Left kidney (tissue), 2 donors: Measurements from ENCODE around the gene S100A12. TPM values are rescaled to one million over a fixed set of nuclear protein-coding genes. Genes with fewer than 3 reads are reported as not detected.

Source experiments
- DNase-seq: peaks from one replicate; pipeline ENCODE4 v3.0.0-alpha.2; 2013
- polyA plus RNA-seq: library from polyadenylated mRNA; unstranded; fragments of 120-200 nt; gene quantifications from one replicate; pipeline ENCODE4 v1.2.1, GENCODE V29; 2013; ENCODE audit not compliant: insufficient read length

Gene S100A12
- polyA plus RNA-seq, 1 donor, result not detected

DNA sequence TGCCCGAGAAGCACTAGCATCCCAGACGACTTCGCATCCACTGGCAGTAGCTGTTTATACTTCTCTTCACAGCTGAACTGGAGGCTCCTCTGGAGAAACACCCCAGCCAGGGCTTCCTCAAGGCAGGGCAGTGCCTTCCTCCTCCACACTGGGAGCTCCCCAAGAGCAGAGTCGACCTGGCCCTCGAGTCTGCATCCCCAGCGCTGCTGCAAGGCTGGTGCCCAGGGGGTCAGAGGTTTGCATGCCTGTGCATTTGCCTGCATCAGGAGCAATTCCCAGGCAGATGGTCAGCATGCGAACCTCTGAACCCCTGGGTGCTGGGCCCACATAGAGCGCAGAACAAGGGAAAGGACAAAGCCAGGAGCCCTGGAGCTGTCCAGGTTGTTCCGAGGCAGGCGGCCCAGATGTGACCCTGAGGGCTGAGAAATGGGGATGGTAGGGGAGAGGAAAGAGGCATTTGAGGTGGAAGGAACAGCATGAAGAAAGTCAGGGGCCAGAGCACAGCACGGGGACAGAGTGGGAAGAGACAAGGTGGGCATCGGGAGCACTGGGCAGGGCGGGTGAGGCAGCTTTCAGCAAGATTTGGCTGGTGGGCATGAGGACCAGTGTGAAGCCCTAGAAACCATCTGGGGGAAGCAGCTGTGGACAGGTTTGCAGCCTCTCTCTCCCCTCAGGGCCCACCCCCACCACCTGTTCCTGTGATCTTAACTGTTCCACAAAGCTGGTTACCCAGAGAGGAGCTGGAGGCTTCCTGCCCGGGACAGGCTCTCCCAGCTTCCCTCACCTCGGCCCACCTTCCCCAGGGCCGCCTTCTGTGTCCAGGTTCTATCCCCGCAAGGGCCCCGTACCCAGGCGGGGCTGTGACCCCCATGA, 21.9 kb upstream of the S100A12 start:
- DNase-seq, result no peak

DNA sequence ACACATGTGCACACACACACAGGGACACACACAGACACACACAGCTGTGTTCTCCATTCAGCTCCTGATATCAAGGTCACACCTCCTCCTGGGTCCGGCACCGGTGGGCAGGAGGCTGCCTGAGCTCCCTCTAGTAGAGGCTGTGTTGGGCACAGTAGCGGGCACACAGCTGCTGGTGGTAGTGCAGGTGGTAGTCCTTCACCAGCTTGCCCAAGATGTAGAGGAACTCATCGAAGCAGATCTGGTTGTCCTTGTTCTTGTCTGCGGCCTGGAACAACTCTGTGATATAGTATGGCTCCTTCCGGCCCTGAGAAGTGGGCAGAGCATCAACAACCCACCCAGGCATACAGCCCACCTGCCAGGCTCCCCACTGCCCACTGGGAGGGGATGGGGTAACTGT, 21.0 kb upstream of the S100A12 start:
- no peak for DNase-seq

DNA sequence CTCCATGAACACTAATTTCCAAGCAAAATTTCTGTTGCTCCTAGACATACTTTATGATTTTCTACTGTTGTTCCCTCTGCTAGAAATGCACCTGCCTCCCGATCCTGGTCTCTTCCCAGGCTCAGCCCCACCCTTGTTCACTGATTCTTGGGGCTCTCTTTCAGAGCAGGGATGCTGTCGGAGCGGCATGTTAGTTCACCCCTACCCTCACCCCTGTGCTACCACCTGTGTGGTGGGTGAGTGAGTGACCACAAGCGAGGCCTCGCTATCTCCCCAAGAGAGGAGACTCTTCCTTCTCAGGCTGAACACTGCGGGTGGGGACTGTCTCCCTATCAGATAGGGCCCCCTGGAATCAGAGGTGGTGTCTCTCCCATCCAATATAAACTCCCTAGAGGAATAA, 20.4 kb upstream of the S100A12 start:
- no peak for DNase-seq

DNA sequence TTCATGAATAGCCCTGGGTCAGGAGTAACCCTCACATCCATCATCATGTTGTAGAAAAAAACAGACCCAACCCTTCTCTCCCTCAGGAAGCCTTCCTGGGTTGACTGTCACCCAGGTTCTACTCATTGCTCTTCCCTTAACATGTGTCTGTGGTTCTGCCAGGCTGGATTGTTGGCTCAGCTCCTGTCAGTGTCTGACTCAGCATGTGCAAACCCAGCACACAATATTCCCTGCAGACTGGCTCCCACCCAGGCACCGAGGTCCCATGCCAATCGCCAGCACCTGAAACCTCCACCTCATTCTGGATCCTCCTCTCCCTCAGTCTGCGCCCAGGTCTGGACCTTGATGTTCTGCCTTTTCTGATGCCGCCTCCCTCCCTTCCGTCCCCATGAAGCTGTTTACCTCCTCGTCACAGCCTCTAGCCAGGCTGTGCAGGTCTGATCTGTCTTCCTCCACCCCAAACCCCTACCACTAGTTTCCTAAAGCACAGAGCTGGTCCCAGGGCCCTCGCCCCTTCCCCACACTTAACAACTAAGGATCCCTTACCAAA, 19.8 kb upstream of the S100A12 start:
- no peak for DNase-seq

DNA sequence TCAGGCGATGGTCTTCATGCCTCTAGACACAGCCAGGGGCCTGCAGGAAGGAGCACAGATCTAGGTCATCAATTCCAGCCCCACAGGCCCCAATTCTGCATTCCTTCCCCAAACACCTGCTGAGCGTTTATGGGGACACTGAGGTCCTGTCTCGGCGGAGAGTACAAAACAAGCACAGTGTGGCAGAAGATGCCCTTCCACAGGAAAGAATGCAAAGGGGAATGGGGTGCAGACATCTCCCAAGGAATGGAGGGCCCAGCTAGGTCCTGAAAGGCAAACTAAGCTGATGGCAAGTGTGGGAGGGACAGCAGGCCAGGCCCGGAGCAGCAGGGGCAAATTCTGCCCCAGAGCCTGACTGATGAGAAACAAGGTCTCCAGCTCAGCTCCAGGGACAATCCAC, 19.0 kb upstream of the S100A12 start:
- DNase-seq, result no peak

GRCh38 chr1:153393926-153394325, 18.5 kb upstream of the S100A12 start:
- no peak for DNase-seq

GRCh38 chr1:153392822-153393221, 17.4 kb upstream of the S100A12 start:
- no peak for DNase-seq

GRCh38 chr1:153392258-153392657, 16.8 kb upstream of the S100A12 start:
- no peak for DNase-seq

DNA sequence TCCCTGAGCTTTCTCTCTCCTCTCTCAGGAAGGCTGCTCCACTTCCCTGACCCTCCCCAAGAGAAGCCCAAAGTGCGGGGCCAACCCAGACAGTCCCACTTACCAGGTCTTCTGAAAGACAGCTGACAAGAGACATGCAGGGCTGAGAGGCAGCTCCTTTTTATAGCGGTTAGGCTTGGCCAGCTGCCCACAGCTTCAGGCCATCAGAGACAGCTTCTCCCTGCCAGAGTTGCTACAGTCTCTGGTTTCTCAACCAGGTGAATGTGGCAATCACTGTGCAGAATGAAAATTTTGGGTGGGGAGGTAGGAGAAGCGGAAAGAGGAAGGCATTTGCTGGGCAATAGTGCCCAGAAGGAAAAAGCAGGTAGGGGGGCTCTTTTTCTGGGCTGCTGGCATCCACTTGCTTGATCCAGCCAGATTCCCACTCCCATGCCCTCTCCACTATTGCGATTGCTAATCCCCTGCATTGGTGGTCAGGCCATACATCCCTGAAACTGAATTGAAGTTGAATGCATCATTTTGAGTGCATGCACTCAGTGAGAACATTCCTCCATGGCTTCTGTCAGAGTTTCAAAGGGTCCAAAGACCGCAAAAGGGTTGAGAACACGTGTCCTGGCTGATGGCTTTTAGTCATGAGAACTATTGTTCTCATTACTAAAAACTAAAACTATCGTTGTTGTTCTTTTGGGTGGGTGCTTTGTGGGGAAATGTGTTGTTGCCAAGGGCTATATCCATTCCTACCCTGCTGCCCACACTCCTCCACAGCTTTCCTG, 15.7 kb upstream of the S100A12 start, which contains the start of gene S100A8:
TSS of gene S100A8 (minus strand) at position 136 of the 773 bp plus-strand sequence. CDS start 538 bp downstream, outside the sequence.
- no peak for DNase-seq

DNA sequence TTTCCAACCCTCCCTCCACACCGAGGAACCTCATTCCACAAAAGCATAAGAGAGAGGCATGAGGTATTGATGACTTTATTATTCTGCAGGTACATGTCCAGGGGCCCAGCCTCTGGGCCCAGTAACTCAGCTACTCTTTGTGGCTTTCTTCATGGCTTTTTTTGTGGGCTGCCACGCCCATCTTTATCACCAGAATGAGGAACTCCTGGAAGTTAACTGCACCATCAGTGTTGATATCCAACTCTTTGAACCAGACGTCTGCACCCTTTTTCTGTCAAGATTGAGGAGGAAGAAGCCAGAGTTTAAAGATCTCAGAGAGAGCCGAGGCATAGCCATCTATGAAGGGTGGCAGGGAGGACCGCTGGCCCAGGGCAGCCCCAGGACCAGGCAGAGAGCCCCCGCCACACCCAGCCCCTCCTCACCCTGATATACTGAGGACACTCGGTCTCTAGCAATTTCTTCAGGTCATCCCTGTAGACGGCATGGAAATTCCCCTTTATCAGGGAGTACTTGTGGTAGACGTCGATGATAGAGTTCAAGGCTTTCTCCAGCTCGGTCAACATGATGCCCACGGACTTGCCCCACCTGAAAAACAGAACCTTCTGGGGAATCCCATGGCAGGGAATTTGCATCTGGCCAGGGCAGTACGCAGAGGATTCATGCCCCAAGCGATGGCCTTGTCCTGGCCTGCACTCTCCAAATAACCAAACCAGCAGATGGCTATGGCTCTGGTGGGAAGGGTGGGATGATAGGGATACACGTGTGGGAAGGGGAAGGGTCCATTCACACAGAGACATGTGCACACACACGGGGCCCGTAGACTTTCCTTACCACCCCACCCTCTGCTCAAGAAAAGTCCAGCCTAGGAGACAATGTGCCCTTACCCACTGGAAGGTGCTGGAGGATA, 14.8 kb upstream of the S100A12 start:
- no peak for DNase-seq

- no peak for DNase-seq
Observed at GRCh38 chr1:153389401-153389800, 14.0 kb upstream of the S100A12 start.

GRCh38 chr1:153387785-153388184, 12.4 kb upstream of the S100A12 start:
- no peak for DNase-seq

GRCh38 chr1:153387001-153387400, 11.6 kb upstream of the S100A12 start:
- no peak for DNase-seq

- DNase-seq, result no peak
Observed at GRCh38 chr1:153386500-153386901, 11.1 kb upstream of the S100A12 start.

DNA sequence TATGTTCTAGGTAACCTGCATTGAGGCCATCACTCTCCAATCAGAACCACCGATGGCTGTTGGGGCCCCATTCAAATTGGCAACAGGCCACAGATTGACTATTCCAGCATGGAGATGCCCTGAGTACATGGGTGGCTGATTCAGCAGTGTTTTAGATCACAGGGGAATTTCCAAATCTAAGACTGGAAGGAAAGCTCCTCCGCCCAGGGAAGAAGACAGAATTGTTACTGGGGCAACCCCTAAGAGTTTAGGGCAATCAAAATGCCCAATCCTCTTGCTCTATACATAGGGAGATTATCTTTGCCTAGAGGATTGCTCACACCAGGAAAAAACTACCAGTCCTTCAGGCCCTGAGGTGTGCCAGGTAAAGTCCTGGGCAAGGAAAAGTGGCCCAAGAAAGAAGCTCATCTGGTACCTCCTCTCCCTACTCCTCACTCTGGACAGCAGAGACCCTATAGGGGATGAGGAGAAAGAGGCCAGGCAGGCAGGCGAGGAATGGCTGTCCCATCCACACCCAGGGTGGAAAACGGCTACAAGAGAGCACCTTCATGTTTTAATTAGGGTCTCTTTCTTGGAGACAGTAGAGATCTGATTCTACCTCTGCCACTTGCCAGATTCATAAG, 9.6 kb upstream of the S100A12 start:
- DNase-seq, result no peak

GRCh38 chr1:153380711-153381110, 5.3 kb upstream of the S100A12 start:
- DNase-seq, result no peak

- no peak for DNase-seq
Observed at GRCh38 chr1:153379591-153379990, 4.2 kb upstream of the S100A12 start.

GRCh38 chr1:153374071-153374470, 1.4 kb downstream of the S100A12 start:
- DNase-seq, result no peak

DNA sequence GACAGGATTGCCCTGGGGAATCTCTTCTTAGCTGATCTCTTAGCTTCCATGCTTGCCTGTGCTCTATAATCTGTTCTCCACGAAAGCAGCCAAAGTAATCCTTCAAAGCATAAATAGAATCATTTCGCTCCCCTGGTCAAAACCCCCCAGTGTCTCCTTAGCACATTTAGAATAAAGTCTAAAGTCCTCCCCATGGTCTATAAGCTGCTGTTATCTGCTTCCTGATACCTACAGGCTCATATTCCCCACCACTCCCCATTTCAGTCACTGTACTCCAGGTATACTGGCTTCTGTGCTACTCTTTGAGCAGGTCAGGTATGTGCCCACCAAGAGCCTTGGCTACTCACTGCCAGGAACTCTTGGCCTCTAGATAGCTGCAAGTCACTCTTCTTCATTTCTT, 2.9 kb downstream of the S100A12 start:
- DNase-seq, result no peak

DNA sequence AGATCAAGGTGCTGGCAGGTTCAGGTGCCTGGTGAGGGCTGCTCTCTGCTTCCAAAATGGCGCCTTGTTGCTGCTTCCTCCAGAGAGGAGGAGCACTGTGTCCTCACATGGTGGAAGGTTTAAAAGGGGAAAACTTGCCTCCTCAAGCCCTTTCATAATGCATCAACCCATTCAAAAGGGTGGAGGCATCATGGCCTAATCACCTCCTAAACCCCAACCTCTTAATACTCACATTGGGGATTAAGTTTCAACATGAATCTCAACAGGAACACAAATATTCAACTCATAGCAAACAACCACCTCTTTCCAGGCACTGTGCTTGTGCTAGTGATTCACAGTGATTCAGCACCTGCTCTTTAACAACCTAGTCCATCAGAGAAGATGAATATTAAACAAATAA, 4.2 kb downstream of the S100A12 start:
- no peak for DNase-seq

- no peak for DNase-seq
Observed at GRCh38 chr1:153370146-153370545, 5.3 kb downstream of the S100A12 start.
